ENCODE results near the gene PLS3. TPM values are rescaled to one million over a fixed set of nuclear protein-coding genes. Genes with fewer than 3 reads are reported as not detected.

The PLS3 gene
- polyA plus RNA-seq, 3 donors from 2014 or later: 1.1 to 2.4 TPM; not detected in 1

DNA sequence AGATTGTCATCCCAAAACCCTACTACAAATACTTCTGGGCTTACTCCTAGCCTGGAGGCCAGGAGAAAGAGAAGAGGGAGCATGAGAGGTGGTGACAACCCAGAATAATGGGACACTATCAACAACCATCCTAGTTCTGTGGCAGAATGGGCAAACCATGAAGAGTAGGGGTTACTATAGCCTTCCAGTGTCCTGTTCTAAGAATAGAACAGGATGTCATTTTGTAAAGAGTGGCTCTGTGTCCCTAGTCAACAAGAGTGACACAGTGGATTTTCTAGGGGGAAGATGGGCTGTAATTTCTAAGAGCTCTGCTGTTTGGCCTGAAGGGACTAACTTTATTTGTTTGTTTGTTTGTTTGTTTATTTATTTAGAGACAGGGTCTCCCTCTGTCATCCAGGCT, 136.0 kb downstream of the PLS3 start:
- Mint-ChIP-seq H3K36me3 (no peaks in the 10 kb centered on the region), H3K4me3 (no peak overlapping the region), H3K4me1 (no peaks in the 10 kb centered on the region), H3K27ac (no peak overlapping the region), H3K27me3 (ENCODE audit: low read depth in 3 of 3) (peaks cover 0 to 9% (median 8%) of the 10 kb centered on the region in 3 donors), H3K9me3 (no peaks in the 10 kb centered on the region)
- DNase-seq: no peak

DNA sequence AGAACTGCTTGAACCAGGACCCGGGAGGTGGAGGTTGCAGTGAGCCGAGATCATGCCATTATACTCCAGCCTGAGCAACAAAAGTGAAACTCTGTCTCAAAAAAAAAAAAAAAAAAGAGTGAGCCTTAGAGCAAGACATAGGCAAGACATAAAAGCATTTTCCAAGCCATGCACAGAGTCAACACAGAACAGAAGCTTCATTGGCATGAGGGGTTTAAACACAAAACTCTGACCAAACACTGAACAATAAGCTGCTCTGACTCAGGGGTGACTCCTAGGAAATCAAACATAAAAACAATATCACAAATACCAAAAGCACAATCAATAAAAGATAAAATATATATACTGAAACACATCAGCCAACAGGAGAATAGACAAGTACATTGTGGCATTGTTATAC, 136.8 kb downstream of the PLS3 start:
- H3K27me3 Mint-ChIP-seq (ENCODE audit: low read depth in 3 of 3): peaks cover 0 to 8% (median 7%) of the 10 kb centered on the region in 3 donors
- H3K4me3 Mint-ChIP-seq: no peak overlapping the region
- no peaks in the 10 kb centered on the region for H3K9me3 Mint-ChIP-seq
- H3K27ac Mint-ChIP-seq: no peak overlapping the region
- DNase-seq: no peak
- no peaks in the 10 kb centered on the region for H3K36me3 Mint-ChIP-seq
- H3K4me1 Mint-ChIP-seq: no peaks in the 10 kb centered on the region

Measured in immature natural killer cell (primary cell).